Right lobe of liver (tissue), 6 donors: ENCODE data around the gene RARRES2. TPM values are rescaled to one million over a fixed set of nuclear protein-coding genes. Genes with fewer than 3 reads are reported as not detected.

Experiments
- ATAC-seq, 4 donors: fragments of 200-7000 bp; cut with Tn5 transposase; one replicate each; pipeline ENCODE4 v1.9.1; 2020; ENCODE audit warnings: mild to moderate bottlenecking in 4 of 4, moderate library complexity in 4 of 4
- DNase-seq, 3 donors: peaks; one replicate each; pipeline ENCODE4 v3.0.0-alpha.2; 2020
- H3K27ac ChIP-seq, 3 donors: fragments of 200-600 bp; one replicate each; pipeline ENCODE4 v1.8.0; 2022
- H3K27me3 ChIP-seq, 2 donors: fragments of 200-600 bp; one replicate each; pipeline ENCODE4 v1.8.0; 2022
- H3K36me3 ChIP-seq, 4 donors: fragments of 200-600 bp; sonication (generic) in 1 of 4; one replicate each; pipeline versions ENCODE4 v1.5.1 to v1.8.0; 2017 to 2022; ENCODE audit warnings: control low read depth in 1 of 4
- H3K4me1 ChIP-seq, 4 donors: fragments of 200-600 bp; sonication (generic) in 1 of 4; one replicate each; pipeline versions ENCODE4 v1.5.1 to v1.8.0; 2017 to 2022; ENCODE audit warnings: control low read depth in 1 of 4
- H3K4me3 ChIP-seq, 3 donors: fragments of 200-600 bp; one replicate each; pipeline ENCODE4 v1.8.0; 2022
- H3K9me3 ChIP-seq, 4 donors: fragments of 200-600 bp; sonication (generic) in 1 of 4; one replicate each; pipeline versions ENCODE4 v1.5.1 to v1.8.0; 2017 to 2022; ENCODE audit warnings: control low read depth in 1 of 4
- CTCF ChIP-seq, 4 donors: fragments of 200-600 bp in 3 of 4; fragments of 450-650 bp in 1 of 4; IDR thresholded peaks; one replicate each; pipeline versions ENCODE4 v1.5.1 to v1.8.0; 2016 to 2022; ENCODE audit warnings: antibody characterized with exemption in 4 of 4, mild to moderate bottlenecking in 2 of 4
- POLR2A ChIP-seq: fragments of 450-650 bp; IDR thresholded peaks from one replicate; pipeline ENCODE4 v1.6.1; 2017; ENCODE audit warnings: antibody characterized with exemption, mild to moderate bottlenecking
- WGBS: methylation state at CpG from one replicate; pipeline ENCODE4 v1.1.6; 2018; ENCODE audit warnings: low coverage, low lambda C conversion rate; ENCODE audit not compliant: insufficient coverage; ENCODE audit errors: missing lambda C conversion rate; 5-methylcytosine and 5-hydroxymethylcytosine counted together
- intact Hi-C, 2 donors: fragments of 100-400 bp; cut with DNase I; formaldehyde crosslinking; loops; one replicate each; pipeline versions ENCODE4 v1.11.2 to v1.14.1; 2022
- total RNA-seq, 6 experiments: library from RNA; depleted of rRNA in 2 of 6; stranded (reverse); fragments of >200 nt in 2 of 6; fragmentation: NEBNext Ultra II Directional in 3 of 6; extraction: Animal tissue kit (Norgen Biotek cat#: 25700) in 3 of 6; gene quantifications; one replicate each; pipeline versions ENCODE4 v1.1.0 to v1.2.4, GENCODE V29; 2016 to 2023
- donor health status: DM: no; HTN: yes; CAD: no.
- donor health status: DM: no; HTN: no; CAD: no.
- donor health status: DM: no; HTN: no; CAD: no.
- donor health status: DM: no; HTN: yes; CAD: no.
- donor health status: DM: no; HTN: yes; CAD: no.

The RARRES2 gene
- total RNA-seq, 6 experiments from 2014 or later: 552 to 948 (median 788) TPM

DNA sequence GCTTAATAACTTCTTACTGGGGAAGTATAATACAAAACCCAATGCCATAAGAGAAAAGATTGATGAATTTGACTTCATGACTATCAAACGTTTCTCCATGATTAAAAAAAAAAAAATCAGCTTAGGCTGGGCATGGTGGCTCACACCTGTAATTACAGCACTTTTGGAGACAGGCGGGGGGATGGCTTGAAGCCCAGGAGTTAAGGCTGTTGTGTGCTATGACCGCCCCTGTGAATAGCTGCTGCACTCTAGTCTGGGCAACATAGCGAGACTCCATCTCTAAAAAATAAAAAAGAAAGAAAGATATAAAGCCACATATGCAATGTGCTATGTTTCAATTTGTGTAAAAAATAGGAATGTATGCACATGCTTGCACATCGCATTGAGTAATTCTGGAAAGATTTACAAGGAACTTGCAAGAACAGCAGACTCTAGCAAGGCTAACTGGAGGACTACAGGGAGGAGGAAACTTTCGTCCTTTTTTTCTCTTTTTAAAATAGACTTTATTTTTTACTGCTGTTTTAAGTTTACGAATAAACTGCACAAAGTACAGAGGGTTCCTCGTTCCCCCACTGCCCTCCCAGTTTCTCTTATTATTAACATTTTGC is 10.3 kb upstream of the RARRES2 start:
- Histone ChIP-seq H3K27me3 (no peaks in the 10 kb centered on the region), H3K4me3 (no peak overlapping the region), H3K27ac (no peak overlapping the region), H3K36me3 (no peaks in the 10 kb centered on the region), H3K4me1 (peaks cover 0 to 16% (median 7%) of the 10 kb centered on the region in 4 donors), H3K9me3 (no peaks in the 10 kb centered on the region)
- intact Hi-C loops: no loop called here
- DNase-seq (no peak), ATAC-seq (no peak)
- WGBS: 68% methylated on average over 8 of the region's 8 CpGs
- TF ChIP-seq CTCF (IDR thresholded peaks at IDR 0.05) (no peak), POLR2A (no peak)

DNA sequence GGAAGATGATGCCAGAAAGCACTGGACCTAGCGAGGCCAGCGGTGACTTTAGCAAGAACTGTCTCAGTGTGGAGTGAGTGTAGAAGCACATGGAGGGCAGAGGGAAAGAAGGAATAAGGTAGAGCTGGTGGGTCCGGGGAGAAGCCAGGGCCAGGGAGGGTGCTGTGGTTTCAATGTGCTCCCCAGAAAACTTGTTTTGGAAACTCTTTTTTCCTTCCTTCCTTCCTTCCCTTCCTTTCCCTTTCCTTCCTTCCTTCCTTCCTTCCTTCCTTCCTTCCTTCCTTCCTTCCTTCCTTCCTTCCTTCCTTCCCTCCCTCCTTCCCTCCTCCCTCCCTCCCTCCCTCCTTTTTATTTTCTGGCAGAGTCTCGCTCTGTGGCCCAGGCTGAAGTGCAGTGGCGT is 5.5 kb upstream of the RARRES2 start:
- no peak overlapping the region for H3K27ac ChIP-seq
- no peak for DNase-seq
- no peak overlapping the region for H3K4me3 ChIP-seq
- no peaks in the 10 kb centered on the region for H3K27me3 ChIP-seq
- WGBS: 93% methylated on average over 4 of the region's 5 CpGs
- ATAC-seq: no peak
- peaks cover 0 to 22% (median 7%) of the 10 kb centered on the region in 4 donors for H3K4me1 ChIP-seq
- no peak for TF ChIP-seq CTCF (IDR thresholded peaks at IDR 0.05)
- no peak for TF ChIP-seq POLR2A
- H3K9me3 ChIP-seq: no peaks in the 10 kb centered on the region
- intact Hi-C loops: no loop called here
- H3K36me3 ChIP-seq: no peaks in the 10 kb centered on the region

- intact Hi-C loops: no loop called here
- no peak for ATAC-seq
These were observed 3.6 kb upstream of the RARRES2 start for GRCh38 chr7:150345012-150345411.

GRCh38 chr7:150344299-150344698 is 2.9 kb upstream of the RARRES2 start:
- no peak for DNase-seq
- Histone ChIP-seq H3K4me3 (no peak overlapping the region), H3K27me3 (no peaks in the 10 kb centered on the region), H3K36me3 (peaks cover 0 to under 1% (median 0%) of the 10 kb centered on the region in 4 donors), H3K4me1 (peaks cover 0 to 30% (median 11%) of the 10 kb centered on the region in 4 donors), H3K27ac (peak overlapping the region in 1 of 3 donors; percentile 95), H3K9me3 (no peaks in the 10 kb centered on the region)
- no peak for TF ChIP-seq POLR2A
- no peak for TF ChIP-seq CTCF (IDR thresholded peaks at IDR 0.05)
- no peak for ATAC-seq
- intact Hi-C loops: no loop called here

More at GRCh38 chr7:150345012-150345411, 3.6 kb upstream of the RARRES2 start:
- H3K9me3 ChIP-seq: no peaks in the 10 kb centered on the region
- H3K27ac ChIP-seq: no peak overlapping the region
- TF ChIP-seq POLR2A (no peak), CTCF (IDR thresholded peaks at IDR 0.05) (no peak)
- no peaks in the 10 kb centered on the region for H3K36me3 ChIP-seq
- no peak overlapping the region for H3K4me3 ChIP-seq
- 93% methylated on average over 1 of the region's 1 CpG for WGBS
- H3K27me3 ChIP-seq: no peaks in the 10 kb centered on the region
- peaks cover 0 to 24% (median 8%) of the 10 kb centered on the region in 4 donors for H3K4me1 ChIP-seq
- DNase-seq: no peak
